ENCODE results near the gene DALRD3. TPM values are rescaled to one million over a fixed set of nuclear protein-coding genes. Genes with fewer than 3 reads are reported as not detected.

The DALRD3 gene
- total RNA-seq, 1 experiment from 2014 or later, result 13.2 TPM

DNA sequence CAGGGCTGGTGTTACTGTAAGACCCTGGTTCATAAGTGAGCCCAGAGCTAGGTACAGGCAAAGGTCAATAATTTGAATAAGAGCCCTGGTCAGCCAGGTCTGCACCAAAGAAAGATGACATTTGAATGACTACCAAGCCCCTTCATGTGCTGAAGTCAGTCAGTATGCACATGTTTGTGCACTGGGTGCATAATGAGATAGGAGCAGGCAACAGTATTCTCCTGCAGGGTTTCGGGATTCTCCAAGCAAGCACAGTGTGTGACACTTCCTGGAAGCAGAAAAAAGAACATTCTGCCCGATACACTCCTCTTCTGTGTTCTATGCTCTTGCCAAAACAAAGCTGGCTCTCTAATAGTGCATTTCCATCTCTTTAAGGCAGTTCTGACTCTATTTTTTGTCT is 16.3 kb upstream of the DALRD3 start:
- POLR2A ChIA-PET (ENCODE audit: low non-redundant PET), result no interaction called here
- H3K4me1 ChIP-seq (ENCODE audit: insufficient read depth, low read length, poor library complexity, severe bottlenecking), result no peaks in the 10 kb centered on the region
- no peaks in the 10 kb centered on the region for H3K27me3 ChIP-seq (replicated peaks; ENCODE audit: insufficient read depth, low read depth, low read length, poor library complexity)
- intact Hi-C loops (cut with micrococcal nuclease; ENCODE audit: unreplicated experiment), result no loop called here
- no peak for TF ChIP-seq EZH2 (IDR thresholded peaks at IDR 0.05; ENCODE audit: borderline replicate concordance, low read depth, low read length, poor library complexity, severe bottlenecking)
- H3K9me3 ChIP-seq (ENCODE audit: low read depth, low read length, poor library complexity, severe bottlenecking), result no peaks in the 10 kb centered on the region
- no peak overlapping the region for H3K4me3 ChIP-seq (ENCODE audit: low read depth, low read length, poor library complexity, severe bottlenecking)
- H3K27ac ChIP-seq (ENCODE audit: low read depth, low read length, poor library complexity, severe bottlenecking), result no peak overlapping the region
- CTCF ChIA-PET, result no interaction called here
- BruUV-seq (replicated peaks), result no TSS peak
- peaks cover 20% of the 10 kb centered on the region for H3K36me3 ChIP-seq (ENCODE audit: insufficient read depth, low read length, poor library complexity, severe bottlenecking)
- no peak for DNase-seq (ENCODE audit: low spot score)

DNA sequence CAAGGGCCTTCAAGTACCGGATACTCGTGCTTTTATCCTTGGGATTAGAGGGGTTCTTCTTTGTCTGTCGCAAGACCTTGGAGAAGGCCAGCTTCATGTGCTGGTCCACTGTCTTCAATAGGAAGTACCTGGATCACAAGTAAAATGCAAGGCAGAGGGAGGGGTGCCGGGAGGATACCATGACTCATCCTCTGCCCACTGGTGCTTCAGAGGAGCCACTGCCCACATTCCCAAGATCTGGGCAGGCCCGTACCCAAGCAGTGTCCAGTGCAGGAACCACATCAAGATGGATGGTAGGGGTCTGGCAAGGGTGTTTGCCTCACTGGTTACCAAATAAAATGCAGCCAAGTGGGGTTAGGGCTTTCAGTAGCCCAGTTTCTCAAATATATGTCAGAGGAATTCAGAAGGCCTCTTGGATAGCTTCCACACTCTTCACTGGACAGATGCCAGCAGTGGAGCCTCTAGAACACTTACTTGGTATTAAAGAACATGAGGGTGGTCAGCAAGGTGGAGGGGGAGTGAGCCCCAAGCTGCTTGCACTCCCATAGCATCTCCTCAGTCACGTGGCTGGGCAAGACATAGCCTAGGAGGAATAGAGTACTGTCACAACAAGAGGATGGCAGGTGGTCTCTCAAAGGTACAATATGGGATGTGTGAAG is 14.4 kb upstream of the DALRD3 start:
- POLR2A ChIA-PET (ENCODE audit: low non-redundant PET), result no interaction called here
- Histone ChIP-seq H3K27me3 (replicated peaks; ENCODE audit: insufficient read depth, low read depth, low read length, poor library complexity) (no peaks in the 10 kb centered on the region), H3K9me3 (ENCODE audit: low read depth, low read length, poor library complexity, severe bottlenecking) (no peaks in the 10 kb centered on the region), H3K36me3 (ENCODE audit: insufficient read depth, low read length, poor library complexity, severe bottlenecking) (peaks cover 20% of the 10 kb centered on the region), H3K27ac (ENCODE audit: low read depth, low read length, poor library complexity, severe bottlenecking) (no peak overlapping the region), H3K4me1 (ENCODE audit: insufficient read depth, low read length, poor library complexity, severe bottlenecking) (peaks cover 2% of the 10 kb centered on the region), H3K4me3 (ENCODE audit: low read depth, low read length, poor library complexity, severe bottlenecking) (no peak overlapping the region)
- CTCF ChIA-PET, result no interaction called here
- no peak for DNase-seq (ENCODE audit: low spot score)
- intact Hi-C loops (cut with micrococcal nuclease; ENCODE audit: unreplicated experiment), result no loop called here
- BruUV-seq (replicated peaks), result no TSS peak
- no peak for TF ChIP-seq EZH2 (IDR thresholded peaks at IDR 0.05; ENCODE audit: borderline replicate concordance, low read depth, low read length, poor library complexity, severe bottlenecking)
- TF ChIP-seq, protein P1, sequence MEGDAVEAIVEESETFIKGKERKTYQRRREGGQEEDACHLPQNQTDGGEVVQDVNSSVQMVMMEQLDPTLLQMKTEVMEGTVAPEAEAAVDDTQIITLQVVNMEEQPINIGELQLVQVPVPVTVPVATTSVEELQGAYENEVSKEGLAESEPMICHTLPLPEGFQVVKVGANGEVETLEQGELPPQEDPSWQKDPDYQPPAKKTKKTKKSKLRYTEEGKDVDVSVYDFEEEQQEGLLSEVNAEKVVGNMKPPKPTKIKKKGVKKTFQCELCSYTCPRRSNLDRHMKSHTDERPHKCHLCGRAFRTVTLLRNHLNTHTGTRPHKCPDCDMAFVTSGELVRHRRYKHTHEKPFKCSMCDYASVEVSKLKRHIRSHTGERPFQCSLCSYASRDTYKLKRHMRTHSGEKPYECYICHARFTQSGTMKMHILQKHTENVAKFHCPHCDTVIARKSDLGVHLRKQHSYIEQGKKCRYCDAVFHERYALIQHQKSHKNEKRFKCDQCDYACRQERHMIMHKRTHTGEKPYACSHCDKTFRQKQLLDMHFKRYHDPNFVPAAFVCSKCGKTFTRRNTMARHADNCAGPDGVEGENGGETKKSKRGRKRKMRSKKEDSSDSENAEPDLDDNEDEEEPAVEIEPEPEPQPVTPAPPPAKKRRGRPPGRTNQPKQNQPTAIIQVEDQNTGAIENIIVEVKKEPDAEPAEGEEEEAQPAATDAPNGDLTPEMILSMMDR (conservative IDR thresholded peaks at IDR 0.05; ENCODE audit: low read depth, low read length), result no peak

DNA sequence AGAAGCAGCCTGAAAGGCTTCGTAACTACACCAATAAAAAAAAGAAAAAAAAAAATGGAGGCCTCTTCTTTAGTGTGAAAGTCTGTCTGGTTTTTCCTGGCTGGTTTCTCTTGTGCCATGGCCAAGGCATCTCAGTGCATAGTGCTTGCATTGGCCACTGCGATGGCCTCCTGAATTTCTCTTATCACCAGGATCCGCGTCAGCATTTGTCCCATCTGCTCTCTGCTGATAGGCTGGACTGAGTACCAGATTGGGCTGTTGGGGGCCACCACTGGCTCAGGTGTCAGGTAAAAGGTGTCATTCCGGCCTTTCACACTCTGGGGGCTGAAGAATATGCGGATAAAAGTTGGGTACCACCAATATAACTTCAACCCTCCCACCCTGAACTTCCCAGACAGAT is 11.9 kb upstream of the DALRD3 start:
- no peak for DNase-seq (ENCODE audit: low spot score)
- TF ChIP-seq, protein P1 (conservative IDR thresholded peaks at IDR 0.05; ENCODE audit: low read depth, low read length), result no peak
- TF ChIP-seq EZH2 (IDR thresholded peaks at IDR 0.05; ENCODE audit: borderline replicate concordance, low read depth, low read length, poor library complexity, severe bottlenecking), result no peak
- POLR2A ChIA-PET (ENCODE audit: low non-redundant PET), result no interaction called here
- no TSS peak for BruUV-seq (replicated peaks)
- no peaks in the 10 kb centered on the region for H3K9me3 ChIP-seq (ENCODE audit: low read depth, low read length, poor library complexity, severe bottlenecking)
- H3K4me1 ChIP-seq (ENCODE audit: insufficient read depth, low read length, poor library complexity, severe bottlenecking), result peaks cover 6% of the 10 kb centered on the region
- H3K27ac ChIP-seq (ENCODE audit: low read depth, low read length, poor library complexity, severe bottlenecking), result no peak overlapping the region
- peaks cover 26% of the 10 kb centered on the region for H3K36me3 ChIP-seq (ENCODE audit: insufficient read depth, low read length, poor library complexity, severe bottlenecking)
- no peak overlapping the region for H3K4me3 ChIP-seq (ENCODE audit: low read depth, low read length, poor library complexity, severe bottlenecking)
- H3K27me3 ChIP-seq (replicated peaks; ENCODE audit: insufficient read depth, low read depth, low read length, poor library complexity), result no peaks in the 10 kb centered on the region
- intact Hi-C loops (cut with micrococcal nuclease; ENCODE audit: unreplicated experiment), result no loop called here
- CTCF ChIA-PET, result no interaction called here

DNA sequence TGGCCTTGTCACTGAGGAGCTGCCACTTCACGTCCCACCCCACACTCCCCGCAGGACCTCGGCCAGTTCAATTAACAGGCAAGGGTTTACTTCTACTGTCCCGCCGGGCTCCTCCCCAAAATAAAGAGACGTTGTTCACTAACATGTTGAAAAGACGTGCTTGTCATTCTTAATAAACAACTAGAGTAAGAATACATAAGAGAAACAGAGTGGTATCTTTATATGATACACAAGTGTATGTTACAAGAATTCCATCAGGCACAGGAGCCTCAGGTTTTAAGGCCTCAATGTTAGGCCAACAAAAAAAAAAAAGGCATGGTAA is 11.1 kb upstream of the DALRD3 start:
- Histone ChIP-seq H3K9me3 (ENCODE audit: low read depth, low read length, poor library complexity, severe bottlenecking) (no peaks in the 10 kb centered on the region), H3K4me3 (ENCODE audit: low read depth, low read length, poor library complexity, severe bottlenecking) (peak overlapping the region; percentile 66), H3K36me3 (ENCODE audit: insufficient read depth, low read length, poor library complexity, severe bottlenecking) (peaks cover 34% of the 10 kb centered on the region), H3K27me3 (replicated peaks; ENCODE audit: insufficient read depth, low read depth, low read length, poor library complexity) (no peaks in the 10 kb centered on the region), H3K27ac (ENCODE audit: low read depth, low read length, poor library complexity, severe bottlenecking) (peak overlapping the region; percentile 88), H3K4me1 (ENCODE audit: insufficient read depth, low read length, poor library complexity, severe bottlenecking) (peaks cover 6% of the 10 kb centered on the region)
- CTCF ChIA-PET, result no interaction called here
- no peak for TF ChIP-seq EZH2 (IDR thresholded peaks at IDR 0.05; ENCODE audit: borderline replicate concordance, low read depth, low read length, poor library complexity, severe bottlenecking)
- TF ChIP-seq, protein P1 (conservative IDR thresholded peaks at IDR 0.05; ENCODE audit: low read depth, low read length), result no peak
- no peak for DNase-seq (ENCODE audit: low spot score)
- intact Hi-C loops (cut with micrococcal nuclease; ENCODE audit: unreplicated experiment), result no loop called here
- POLR2A ChIA-PET (ENCODE audit: low non-redundant PET), result interaction anchor here (0.5 to 0.6 kb wide), 2 partner anchors 9 to 441 kb away, joined by 4 to 13 read pairs; partner anchors contain the start of gene DAG1
- no TSS peak for BruUV-seq (replicated peaks)

All from A673 (cell line).